Transverse colon (tissue), 3 donors: ENCODE results near the gene RNF169.

ENCODE experiments used
- CTCF ChIP-seq, 5 experiments: fragments of 200-600 bp in 3 of 5; fragments of 450-650 bp in 2 of 5; sonication (generic) in 3 of 5; IDR thresholded peaks; 1 replicate in 2 of 5; 2 replicates in 3 of 5; pipeline ENCODE4 v1.5.1; 2016 to 2017; ENCODE audit warnings: antibody characterized with exemption in 5 of 5, inconsistent platforms in 3 of 5, mild to moderate bottlenecking in 2 of 5, moderate library complexity in 1 of 5
- EP300 ChIP-seq: sonication (generic); formaldehyde crosslinking; IDR thresholded peaks from one replicate; pipeline ENCODE4 v1.6.1; 2017; ENCODE audit warnings: antibody characterized with exemption, low read depth
- POLR2A ChIP-seq: fragments of 450-650 bp; IDR thresholded peaks from one replicate; pipeline ENCODE4 v1.6.1; 2016; ENCODE audit warnings: antibody characterized with exemption, mild to moderate bottlenecking, moderate library complexity

GRCh38 chr11:74703211-74703610 lies 45.4 kb upstream of the RNF169 start:
- TF ChIP-seq CTCF (IDR thresholded peaks at IDR 0.05) (no peak), POLR2A (no peak), EP300 (no peak)
